ENCODE data around the gene PIK3CB. TPM values are rescaled to one million over a fixed set of nuclear protein-coding genes. Genes with fewer than 3 reads are reported as not detected.

PIK3CB gene
- total RNA-seq, 2 experiments from 2014 or later = 23.0 to 26.4 TPM

DNA sequence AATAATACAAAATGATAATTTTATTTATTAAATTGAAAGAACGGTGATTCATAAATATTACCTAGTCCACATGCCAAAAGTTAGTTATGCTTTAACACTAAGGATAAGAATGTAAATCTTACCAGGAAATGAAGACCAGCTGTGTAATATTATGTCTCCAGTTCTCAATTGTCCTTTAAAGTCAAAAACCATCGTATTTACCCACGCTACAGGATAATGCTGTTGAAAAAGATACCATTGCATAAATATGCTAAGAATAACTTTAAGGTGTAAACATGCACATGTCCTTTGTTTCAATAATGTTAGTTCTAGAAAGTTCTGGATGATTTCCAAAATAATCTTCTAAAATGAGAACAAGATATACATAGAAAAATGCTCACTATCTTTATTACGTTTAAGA is 122.6 kb downstream of the PIK3CB start:
- H3K4me3 ChIP-seq (ENCODE audit: low read length) = no peak overlapping the region
- Mint-ChIP-seq H3K4me1 (ENCODE audit: low read depth) (no peaks in the 10 kb centered on the region), H3K4me3 (no peak overlapping the region), H3K9me3 (no peaks in the 10 kb centered on the region), H3K36me3 (ENCODE audit: low read depth) (peaks cover 57% of the 10 kb centered on the region), H3K27me3 (no peaks in the 10 kb centered on the region), H3K27ac (no peak overlapping the region)
- ChIA-PET CTCF (interaction anchor here (1.2 kb wide), 1 partner anchor 203 kb away, joined by 3 read pairs; no protein-coding TSS in a partner anchor), POLR2A (no interaction called here)
- H3K36me3 ChIP-seq (ENCODE audit: insufficient read depth, low read length) = peaks cover 10% of the 10 kb centered on the region
- no peaks in the 10 kb centered on the region for H3K9me3 ChIP-seq (ENCODE audit: control insufficient read depth in 1 of 2, insufficient read depth in 1 of 2, low read length in 2 of 2)
- H3K27me3 ChIP-seq (ENCODE audit: control insufficient read depth in 1 of 2, insufficient read depth in 2 of 2, low read length in 2 of 2) = no peaks in the 10 kb centered on the region
- no peaks in the 10 kb centered on the region for H3K4me1 ChIP-seq (ENCODE audit: insufficient read depth, low read length)
- intact Hi-C loops (cut with DNase I, micrococcal nuclease) = no loop called here
- DNase-seq (no peak), ATAC-seq (ENCODE audit: poor library complexity) (no peak)
- H3K27ac ChIP-seq (ENCODE audit: low read depth in 1 of 2, low read length in 2 of 2) = no peak overlapping the region
- TF ChIP-seq, protein P1, sequence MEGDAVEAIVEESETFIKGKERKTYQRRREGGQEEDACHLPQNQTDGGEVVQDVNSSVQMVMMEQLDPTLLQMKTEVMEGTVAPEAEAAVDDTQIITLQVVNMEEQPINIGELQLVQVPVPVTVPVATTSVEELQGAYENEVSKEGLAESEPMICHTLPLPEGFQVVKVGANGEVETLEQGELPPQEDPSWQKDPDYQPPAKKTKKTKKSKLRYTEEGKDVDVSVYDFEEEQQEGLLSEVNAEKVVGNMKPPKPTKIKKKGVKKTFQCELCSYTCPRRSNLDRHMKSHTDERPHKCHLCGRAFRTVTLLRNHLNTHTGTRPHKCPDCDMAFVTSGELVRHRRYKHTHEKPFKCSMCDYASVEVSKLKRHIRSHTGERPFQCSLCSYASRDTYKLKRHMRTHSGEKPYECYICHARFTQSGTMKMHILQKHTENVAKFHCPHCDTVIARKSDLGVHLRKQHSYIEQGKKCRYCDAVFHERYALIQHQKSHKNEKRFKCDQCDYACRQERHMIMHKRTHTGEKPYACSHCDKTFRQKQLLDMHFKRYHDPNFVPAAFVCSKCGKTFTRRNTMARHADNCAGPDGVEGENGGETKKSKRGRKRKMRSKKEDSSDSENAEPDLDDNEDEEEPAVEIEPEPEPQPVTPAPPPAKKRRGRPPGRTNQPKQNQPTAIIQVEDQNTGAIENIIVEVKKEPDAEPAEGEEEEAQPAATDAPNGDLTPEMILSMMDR (IDR thresholded peaks at IDR 0.05) = no peak

DNA sequence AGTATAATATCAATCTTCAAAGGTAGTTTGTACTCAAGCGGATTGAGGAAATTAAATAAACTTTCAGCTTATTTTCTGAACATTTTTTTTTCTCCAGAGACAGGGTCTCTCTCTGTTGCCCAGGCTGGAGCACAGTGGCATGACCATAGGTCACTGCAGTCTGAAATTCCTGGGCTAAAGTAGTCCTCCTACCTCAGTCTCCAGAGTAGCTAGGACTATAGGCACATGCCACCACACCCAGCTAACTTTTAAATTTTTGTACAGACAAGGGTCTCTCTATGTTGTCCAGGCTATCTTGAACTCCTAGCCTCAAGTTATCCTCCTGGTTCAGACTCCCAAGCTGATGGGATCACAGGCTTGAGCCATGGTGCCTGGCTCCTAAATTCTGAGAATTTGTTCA is 129.1 kb downstream of the PIK3CB start:
- H3K36me3 Mint-ChIP-seq (ENCODE audit: low read depth) = peaks cover 56% of the 10 kb centered on the region
- no peak overlapping the region for H3K4me3 Mint-ChIP-seq
- intact Hi-C loops (cut with DNase I, micrococcal nuclease) = no loop called here
- DNase-seq (no peak), ATAC-seq (ENCODE audit: poor library complexity) (no peak)
- ChIA-PET CTCF (interaction anchor here (11.6 kb wide), 1 partner anchor 209 kb away, joined by 121 read pairs; no protein-coding TSS in a partner anchor), POLR2A (no interaction called here)
- no peaks in the 10 kb centered on the region for H3K9me3 Mint-ChIP-seq
- Histone ChIP-seq H3K36me3 (ENCODE audit: insufficient read depth, low read length) (peaks cover 11% of the 10 kb centered on the region), H3K27me3 (ENCODE audit: control insufficient read depth in 1 of 2, insufficient read depth in 2 of 2, low read length in 2 of 2) (no peaks in the 10 kb centered on the region), H3K27ac (ENCODE audit: low read depth in 1 of 2, low read length in 2 of 2) (no peak overlapping the region), H3K9me3 (ENCODE audit: control insufficient read depth in 1 of 2, insufficient read depth in 1 of 2, low read length in 2 of 2) (no peaks in the 10 kb centered on the region), H3K4me1 (ENCODE audit: insufficient read depth, low read length) (no peaks in the 10 kb centered on the region), H3K4me3 (ENCODE audit: low read length) (no peak overlapping the region)
- TF ChIP-seq, protein P1 (IDR thresholded peaks at IDR 0.05) = no peak
- no peak overlapping the region for H3K27ac Mint-ChIP-seq
- H3K27me3 Mint-ChIP-seq = no peaks in the 10 kb centered on the region
- H3K4me1 Mint-ChIP-seq (ENCODE audit: low read depth) = no peaks in the 10 kb centered on the region

DNA sequence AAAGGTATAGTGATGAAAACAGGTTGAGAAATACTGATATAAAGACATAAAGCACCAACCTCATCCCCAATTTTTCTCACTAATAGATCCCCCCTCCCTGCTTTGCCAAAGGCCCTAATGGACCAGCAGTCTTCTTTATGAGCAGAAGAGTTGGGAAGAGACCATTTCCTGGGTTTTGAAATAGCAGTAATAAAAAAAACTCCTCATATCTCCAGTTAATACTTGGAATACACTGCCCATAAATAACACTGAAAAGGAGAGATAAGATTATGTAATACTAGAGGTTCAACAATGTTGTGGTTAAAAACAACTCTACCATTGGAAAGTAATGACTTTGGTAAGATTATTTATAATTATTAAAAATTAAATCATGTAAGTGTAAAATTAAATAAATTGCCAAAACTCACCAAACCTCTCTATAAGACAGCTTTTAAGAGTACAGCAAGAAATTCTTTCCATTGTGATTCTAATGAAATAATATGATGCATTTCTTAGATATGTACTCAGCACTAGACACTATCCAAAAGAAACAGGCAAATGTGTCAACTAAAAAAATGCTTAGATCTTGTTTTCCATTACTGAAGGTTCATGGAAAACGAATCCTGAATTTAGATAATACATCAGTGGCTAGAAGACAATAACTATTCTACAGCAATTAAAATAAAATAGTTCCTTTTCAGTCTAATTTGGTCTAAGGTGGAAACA is 137.9 kb downstream of the PIK3CB start:
- Histone ChIP-seq H3K4me1 (ENCODE audit: insufficient read depth, low read length) (no peaks in the 10 kb centered on the region), H3K27ac (ENCODE audit: low read depth in 1 of 2, low read length in 2 of 2) (no peak overlapping the region), H3K36me3 (ENCODE audit: insufficient read depth, low read length) (peaks cover 30% of the 10 kb centered on the region), H3K9me3 (ENCODE audit: control insufficient read depth in 1 of 2, insufficient read depth in 1 of 2, low read length in 2 of 2) (no peaks in the 10 kb centered on the region), H3K4me3 (ENCODE audit: low read length) (no peak overlapping the region), H3K27me3 (ENCODE audit: control insufficient read depth in 1 of 2, insufficient read depth in 2 of 2, low read length in 2 of 2) (no peaks in the 10 kb centered on the region)
- Mint-ChIP-seq H3K36me3 (ENCODE audit: low read depth) (peaks cover 45% of the 10 kb centered on the region), H3K4me3 (no peak overlapping the region), H3K9me3 (no peaks in the 10 kb centered on the region), H3K27ac (no peak overlapping the region), H3K27me3 (no peaks in the 10 kb centered on the region), H3K4me1 (ENCODE audit: low read depth) (no peaks in the 10 kb centered on the region)
- DNase-seq (no peak), ATAC-seq (ENCODE audit: poor library complexity) (no peak)
- POLR2A ChIA-PET = no interaction called here
- intact Hi-C loops (cut with DNase I, micrococcal nuclease) = loop anchor here (5.0 to 10.0 kb wide), 4 partner anchors 105 to 628 kb away; partner anchors contain the start of genes CEP70 (in 1 of the 2) and PIK3CB (in 1 of the 2)
- CTCF ChIA-PET = interaction anchor here (1.5 to 11.6 kb wide), 2 partner anchors 218 to 226 kb away, joined by 4 to 121 read pairs; no protein-coding TSS in a partner anchor
- TF ChIP-seq, protein P1 (IDR thresholded peaks at IDR 0.05) = no peak
